Anterior cingulate cortex (tissue), 58 donors: Measurements from ENCODE around the gene DHRSX.
"Not testable (repeated sequence)": the region's sequence is repeated elsewhere in the genome, so short reads cannot be mapped to it uniquely, and the experiment has no call there.

Experiments
- DNase-seq, 58 donors: peaks; one replicate each; lab custom pipeline; 2025; lab: John Stamatoyannopoulos, UW

The DHRSX gene

GRCh38 chrX:2500803-2501558, at the start of gene DHRSX, which contains the start of gene ZBED1:
TSS of gene DHRSX (minus strand) at chrX:2500976. CDS start at chrX:2500925, 51 bp downstream.
TSS of gene ZBED1 (minus strand) at chrX:2500976. CDS start at chrX:2490719, 10,257 bp downstream.
- no peak for DNase-seq

- DNase-seq: no peak
Observed at GRCh38 chrX:2549876-2550275, 49.1 kb upstream of the DHRSX start.

- no peak for DNase-seq
Observed at GRCh38 chrX:2548711-2549423, 48.1 kb upstream of the DHRSX start.

- DNase-seq: no peak
Observed at GRCh38 chrX:2547736-2548135, 47.0 kb upstream of the DHRSX start.

- DNase-seq: no peak
Observed at GRCh38 chrX:2546496-2546895, 45.7 kb upstream of the DHRSX start.

- DNase-seq: no peak
Observed at GRCh38 chrX:2545144-2545543, 44.4 kb upstream of the DHRSX start.

- peak in 2 of 58 donors; percentile 0 to 2 for DNase-seq
Observed at GRCh38 chrX:2542826-2543521, 42.2 kb upstream of the DHRSX start.

- no peak for DNase-seq
Observed at GRCh38 chrX:2541603-2542002, 40.8 kb upstream of the DHRSX start.

GRCh38 chrX:2540426-2540947, 39.7 kb upstream of the DHRSX start:
- DNase-seq: no peak

- no peak for DNase-seq
Observed at GRCh38 chrX:2539586-2539985, 38.8 kb upstream of the DHRSX start.

- DNase-seq: peak in 36 of 58 donors; percentile 0 to 58 (median 10)
Observed at GRCh38 chrX:2538031-2538757, 37.4 kb upstream of the DHRSX start.

- peak in 14 of 58 donors; percentile 0 to 33 (median 2) for DNase-seq
Observed at GRCh38 chrX:2536974-2537373, 36.2 kb upstream of the DHRSX start.

- no peak for DNase-seq
Observed at GRCh38 chrX:2536141-2536540, 35.4 kb upstream of the DHRSX start.

GRCh38 chrX:2534261-2535021, 33.7 kb upstream of the DHRSX start:
- not testable (repeated sequence) for DNase-seq

- no peak for DNase-seq
Observed at GRCh38 chrX:2533424-2533823, 32.6 kb upstream of the DHRSX start.

- DNase-seq: no peak
Observed at GRCh38 chrX:2526390-2526789, 25.6 kb upstream of the DHRSX start.

- DNase-seq: no peak
Observed at GRCh38 chrX:2523911-2524310, 23.1 kb upstream of the DHRSX start.

GRCh38 chrX:2521927-2522386, 21.2 kb upstream of the DHRSX start:
- no peak for DNase-seq
